H1 (cell line): ENCODE measurements around the gene ZNF595.
"Not testable (repeated sequence)": the region's sequence is repeated elsewhere in the genome, so short reads cannot be mapped to it uniquely, and the experiment has no call there.

Experiments used
- CEBPB ChIP-seq: IDR thresholded peaks from 2 replicates; pipeline ENCODE4 v1.6.1; 2012; ENCODE audit warnings: low read depth, low read length
- EP300 ChIP-seq, 2 experiments: IDR thresholded peaks; 1 replicate in 1 of 2; 2 replicates in 1 of 2; pipeline ENCODE4 v1.6.1; 2011 to 2012; ENCODE audit warnings: low read depth in 2 of 2, low read length in 2 of 2, mild to moderate bottlenecking in 2 of 2, borderline replicate concordance in 1 of 2, inconsistent platforms in 1 of 2, moderate library complexity in 1 of 2
- JUN ChIP-seq: IDR thresholded peaks from 2 replicates; pipeline ENCODE4 v1.6.1; 2011; ENCODE audit warnings: low read depth, mild to moderate bottlenecking, improper control_type of control experiment, low read length
- JUND ChIP-seq: IDR thresholded peaks from 2 replicates; pipeline ENCODE4 v1.6.1; 2011; ENCODE audit warnings: mild to moderate bottlenecking, improper control_type of control experiment, low read length
- MAFK ChIP-seq: IDR thresholded peaks from 2 replicates; pipeline ENCODE4 v1.6.1; 2012; ENCODE audit warnings: low read depth, mild to moderate bottlenecking, improper control_type of control experiment, low read length
- MAX ChIP-seq: IDR thresholded peaks from 2 replicates; pipeline ENCODE4 v1.6.1; 2012; ENCODE audit warnings: inconsistent platforms
- RBBP5 ChIP-seq: IDR thresholded peaks from 2 replicates; pipeline ENCODE4 v1.7.1; 2012; ENCODE audit warnings: low read depth, mild to moderate bottlenecking, inconsistent platforms, low read length, moderate library complexity, borderline replicate concordance
- SP1 ChIP-seq: IDR thresholded peaks from 2 replicates; pipeline ENCODE4 v1.6.1; 2011; ENCODE audit warnings: low read depth, low read length
- SP2 ChIP-seq: IDR thresholded peaks from 2 replicates; pipeline ENCODE4 v1.6.1; 2012; ENCODE audit warnings: mild to moderate bottlenecking, low read length, inconsistent platforms
- SRF ChIP-seq: IDR thresholded peaks from 2 replicates; pipeline ENCODE4 v1.6.1; 2011; ENCODE audit warnings: mild to moderate bottlenecking, low read depth, low read length, moderate library complexity
- TAF1 ChIP-seq: IDR thresholded peaks from 2 replicates; pipeline ENCODE4 v1.6.1; 2011; ENCODE audit warnings: mild to moderate bottlenecking, low read depth, low read length
- TF ChIP-seq, protein P1 (sequence below), 3 experiments: IDR thresholded peaks; 1 replicate in 2 of 3; 2 replicates in 1 of 3; pipeline versions ENCODE4 v1.5.1 to v1.6.1; 2011; ENCODE audit warnings: low read length in 3 of 3, mild to moderate bottlenecking in 3 of 3, inconsistent platforms in 2 of 3, low read depth in 1 of 3, moderate library complexity in 1 of 3; ENCODE audit not compliant: insufficient read depth in 1 of 3; ENCODE audit errors: control extremely low read depth in 1 of 3

DNA sequence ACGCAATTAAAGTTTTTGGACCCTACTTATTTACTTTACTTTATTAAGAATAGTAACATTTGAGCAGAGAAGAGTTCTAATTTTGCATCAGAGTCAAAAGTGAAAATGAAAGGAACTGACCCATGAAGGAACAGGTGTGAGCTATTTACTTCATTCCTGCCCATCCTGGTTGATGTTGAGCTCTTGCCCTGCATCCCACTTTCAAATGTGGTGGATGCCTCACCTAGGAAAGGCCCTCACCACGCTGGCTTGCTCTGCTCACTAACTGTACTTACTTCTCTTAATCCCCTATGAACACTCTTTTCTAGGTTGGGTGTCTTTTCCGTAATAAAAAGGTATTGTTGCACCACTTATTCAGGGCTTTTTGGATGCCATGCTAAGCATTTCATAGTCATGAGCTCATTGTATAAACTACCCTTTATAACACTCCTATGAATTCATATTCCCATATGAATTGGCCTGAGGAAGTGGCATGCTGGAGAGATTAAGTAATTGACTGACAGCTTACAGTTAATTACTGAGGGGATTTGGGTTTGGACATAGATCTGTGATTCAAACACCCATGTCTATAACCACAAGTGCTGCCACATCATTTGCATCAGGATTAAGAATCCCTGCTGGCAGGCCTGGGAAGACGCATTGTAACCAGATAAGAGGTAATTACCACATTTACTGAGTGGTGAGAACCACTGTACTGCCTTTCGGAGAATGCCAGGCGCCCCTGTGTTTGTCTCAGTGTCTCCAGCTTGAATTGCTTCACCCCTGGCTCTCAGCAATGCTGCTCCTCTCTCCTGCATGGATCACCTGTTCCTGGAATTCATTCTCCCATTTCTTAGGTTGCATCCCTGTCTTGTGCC lies 16.3 kb upstream of the ZNF595 start:
- TF ChIP-seq, protein P1, sequence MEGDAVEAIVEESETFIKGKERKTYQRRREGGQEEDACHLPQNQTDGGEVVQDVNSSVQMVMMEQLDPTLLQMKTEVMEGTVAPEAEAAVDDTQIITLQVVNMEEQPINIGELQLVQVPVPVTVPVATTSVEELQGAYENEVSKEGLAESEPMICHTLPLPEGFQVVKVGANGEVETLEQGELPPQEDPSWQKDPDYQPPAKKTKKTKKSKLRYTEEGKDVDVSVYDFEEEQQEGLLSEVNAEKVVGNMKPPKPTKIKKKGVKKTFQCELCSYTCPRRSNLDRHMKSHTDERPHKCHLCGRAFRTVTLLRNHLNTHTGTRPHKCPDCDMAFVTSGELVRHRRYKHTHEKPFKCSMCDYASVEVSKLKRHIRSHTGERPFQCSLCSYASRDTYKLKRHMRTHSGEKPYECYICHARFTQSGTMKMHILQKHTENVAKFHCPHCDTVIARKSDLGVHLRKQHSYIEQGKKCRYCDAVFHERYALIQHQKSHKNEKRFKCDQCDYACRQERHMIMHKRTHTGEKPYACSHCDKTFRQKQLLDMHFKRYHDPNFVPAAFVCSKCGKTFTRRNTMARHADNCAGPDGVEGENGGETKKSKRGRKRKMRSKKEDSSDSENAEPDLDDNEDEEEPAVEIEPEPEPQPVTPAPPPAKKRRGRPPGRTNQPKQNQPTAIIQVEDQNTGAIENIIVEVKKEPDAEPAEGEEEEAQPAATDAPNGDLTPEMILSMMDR (IDR thresholded peaks at IDR 0.05; ENCODE audit: control extremely low read depth in 1 of 3, insufficient read depth in 1 of 3, low read depth in 1 of 3, low read length in 3 of 3), result not testable (repeated sequence)
- not testable (repeated sequence) for TF ChIP-seq JUND; TAF1; SP2; MAX; CEBPB; EP300 (IDR thresholded peaks at IDR 0.05; ENCODE audit: borderline replicate concordance in 1 of 2, low read depth in 2 of 2, low read length in 2 of 2); SRF; MAFK; RBBP5; SP1; JUN
